CD4-positive, alpha-beta T cell (primary cell): Measurements from ENCODE around the gene DSE. TPM values are rescaled to one million over a fixed set of nuclear protein-coding genes. Genes with fewer than 3 reads are reported as not detected.

Experiments used
- ATAC-seq: fragments of 200-7000 bp; cut with Tn5 transposase; one replicate; pipeline ENCODE4 v1.10.0; 2022; ENCODE audit warnings: mild to moderate bottlenecking; ENCODE audit not compliant: poor library complexity
- CTCF ChIA-PET: fragments of 350-600 bp; sonication (Branson Sonifier 250); formaldehyde crosslinking; loops from one replicate; lab custom pipeline; 2021; ENCODE audit warnings: antibody characterized with exemption, inconsistent platforms; lab: Charles Lee
- POLR2A ChIA-PET: fragments of 350-600 bp; sonication (Branson Sonifier 250); formaldehyde crosslinking; loops from one replicate; lab custom pipeline; 2021; ENCODE audit warnings: antibody characterized with exemption, inconsistent platforms; lab: Charles Lee
- DNase-seq, 14 experiments: peaks; one replicate each; pipeline ENCODE4 v3.0.0-alpha.2; 2013 to 2020; ENCODE audit warnings: mixed read lengths in 2 of 14
- H3K27ac ChIP-seq, 2 donors: one replicate each; pipeline versions ENCODE4 v1.5.1 to v1.7.0; 2013; ENCODE audit warnings: low read length in 2 of 2, low read depth in 1 of 2, mild to moderate bottlenecking in 1 of 2
- H3K27me3 ChIP-seq, 2 experiments: 1 replicate in 1 of 2; 2 replicates in 1 of 2; pipeline versions ENCODE4 v1.6.1 to v1.7.0; 2013; ENCODE audit warnings: low read length in 2 of 2, control low read depth in 1 of 2, mild to moderate bottlenecking in 1 of 2, moderate library complexity in 1 of 2; ENCODE audit not compliant: insufficient read depth in 2 of 2, control insufficient read depth in 1 of 2
- H3K36me3 ChIP-seq: one replicate; pipeline ENCODE4 v1.6.1; 2013; ENCODE audit warnings: low read length, control low read depth; ENCODE audit not compliant: insufficient read depth
- H3K4me1 ChIP-seq: one replicate; pipeline ENCODE4 v1.6.1; 2013; ENCODE audit warnings: low read length, control low read depth; ENCODE audit not compliant: insufficient read depth
- H3K4me3 ChIP-seq: one replicate; pipeline ENCODE4 v1.5.1; 2013; ENCODE audit warnings: mild to moderate bottlenecking, low read length, moderate library complexity
- H3K9me3 ChIP-seq, 2 experiments: 1 replicate in 1 of 2; 2 replicates in 1 of 2; pipeline versions ENCODE4 v1.6.1 to v1.7.0; 2013; ENCODE audit warnings: low read length in 2 of 2, mild to moderate bottlenecking in 2 of 2, control low read depth in 1 of 2, moderate library complexity in 1 of 2; ENCODE audit not compliant: control insufficient read depth in 1 of 2, insufficient read depth in 1 of 2
- H3K27ac Mint-ChIP-seq: one replicate; pipeline ENCODE4 v1.8.0; 2020; ENCODE audit warnings: mixed read lengths
- H3K27me3 Mint-ChIP-seq: one replicate; pipeline ENCODE4 v1.8.0; 2021; ENCODE audit warnings: mixed read lengths
- H3K36me3 Mint-ChIP-seq: one replicate; pipeline ENCODE4 v1.8.0; 2021; ENCODE audit warnings: low read depth, mixed read lengths
- H3K4me1 Mint-ChIP-seq: one replicate; pipeline ENCODE4 v1.8.0; 2021; ENCODE audit warnings: low read depth, mixed read lengths
- H3K4me3 Mint-ChIP-seq: one replicate; pipeline ENCODE4 v1.8.0; 2020; ENCODE audit warnings: mild to moderate bottlenecking, mixed read lengths
- H3K9me3 Mint-ChIP-seq: one replicate; pipeline ENCODE4 v1.8.0; 2020; ENCODE audit warnings: mixed read lengths
- intact Hi-C, 2 experiments: fragments of 100-400 bp; cut with DNase I in 1 of 2; cut with micrococcal nuclease in 1 of 2; formaldehyde crosslinking; loops; one replicate each; pipeline versions ENCODE4 v1.15.1 to v1.9.0; 2023 to 2025; cut with DNase I, micrococcal nuclease
- total RNA-seq, 174 experiments: library from RNA in 2 of 174; stranded (reverse) in 2 of 174; gene quantifications; one replicate each; pipeline ENCODE4 v1.2.3 and lab custom pipeline; 2021 to 2026
- TF ChIP-seq, protein P1 (sequence below): fragments of 200-600 bp; IDR thresholded peaks from one replicate; pipeline ENCODE4 v1.8.0; 2022; ENCODE audit warnings: antibody characterized with exemption, mild to moderate bottlenecking

The DSE gene
- total RNA-seq, 2 experiments from 2014 or later: 7.5 to 8.0 TPM

DNA sequence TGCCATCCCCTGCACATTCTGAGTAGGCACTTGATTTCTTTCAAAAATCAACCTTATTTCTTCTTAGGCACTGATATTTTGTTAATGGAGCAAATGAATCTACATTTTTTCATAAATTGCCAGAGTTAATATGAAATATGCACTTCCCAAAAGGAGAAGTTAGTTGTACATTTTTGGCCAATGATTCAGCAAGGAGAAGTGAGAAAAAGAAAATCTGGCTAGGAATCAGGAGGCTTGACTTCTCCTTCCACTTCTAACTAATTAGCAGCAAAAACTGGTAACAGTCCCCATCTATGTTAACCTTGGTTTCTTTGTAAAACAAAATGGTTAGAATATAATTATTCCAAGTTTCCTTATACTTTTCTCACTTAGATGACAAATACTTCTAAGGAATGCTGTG is 7.0 kb upstream of the DSE start:
- TF ChIP-seq, protein P1, sequence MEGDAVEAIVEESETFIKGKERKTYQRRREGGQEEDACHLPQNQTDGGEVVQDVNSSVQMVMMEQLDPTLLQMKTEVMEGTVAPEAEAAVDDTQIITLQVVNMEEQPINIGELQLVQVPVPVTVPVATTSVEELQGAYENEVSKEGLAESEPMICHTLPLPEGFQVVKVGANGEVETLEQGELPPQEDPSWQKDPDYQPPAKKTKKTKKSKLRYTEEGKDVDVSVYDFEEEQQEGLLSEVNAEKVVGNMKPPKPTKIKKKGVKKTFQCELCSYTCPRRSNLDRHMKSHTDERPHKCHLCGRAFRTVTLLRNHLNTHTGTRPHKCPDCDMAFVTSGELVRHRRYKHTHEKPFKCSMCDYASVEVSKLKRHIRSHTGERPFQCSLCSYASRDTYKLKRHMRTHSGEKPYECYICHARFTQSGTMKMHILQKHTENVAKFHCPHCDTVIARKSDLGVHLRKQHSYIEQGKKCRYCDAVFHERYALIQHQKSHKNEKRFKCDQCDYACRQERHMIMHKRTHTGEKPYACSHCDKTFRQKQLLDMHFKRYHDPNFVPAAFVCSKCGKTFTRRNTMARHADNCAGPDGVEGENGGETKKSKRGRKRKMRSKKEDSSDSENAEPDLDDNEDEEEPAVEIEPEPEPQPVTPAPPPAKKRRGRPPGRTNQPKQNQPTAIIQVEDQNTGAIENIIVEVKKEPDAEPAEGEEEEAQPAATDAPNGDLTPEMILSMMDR: no peak
- Mint-ChIP-seq H3K4me1 (peaks cover 4% of the 10 kb centered on the region), H3K27me3 (no peaks in the 10 kb centered on the region), H3K27ac (no peak overlapping the region), H3K4me3 (no peak overlapping the region), H3K36me3 (no peaks in the 10 kb centered on the region), H3K9me3 (no peaks in the 10 kb centered on the region)
- POLR2A ChIA-PET: no interaction called here
- DNase-seq (peak in 2 of 14 experiments; percentile 18 to 28), ATAC-seq (no peak)
- CTCF ChIA-PET: no interaction called here
- intact Hi-C loops: no loop called here
- no peaks in the 10 kb centered on the region for H3K27me3 ChIP-seq
- H3K27ac ChIP-seq: no peak overlapping the region
- no peaks in the 10 kb centered on the region for H3K4me1 ChIP-seq
- no peaks in the 10 kb centered on the region for H3K36me3 ChIP-seq
- no peaks in the 10 kb centered on the region for H3K9me3 ChIP-seq
- H3K4me3 ChIP-seq: no peak overlapping the region

DNA sequence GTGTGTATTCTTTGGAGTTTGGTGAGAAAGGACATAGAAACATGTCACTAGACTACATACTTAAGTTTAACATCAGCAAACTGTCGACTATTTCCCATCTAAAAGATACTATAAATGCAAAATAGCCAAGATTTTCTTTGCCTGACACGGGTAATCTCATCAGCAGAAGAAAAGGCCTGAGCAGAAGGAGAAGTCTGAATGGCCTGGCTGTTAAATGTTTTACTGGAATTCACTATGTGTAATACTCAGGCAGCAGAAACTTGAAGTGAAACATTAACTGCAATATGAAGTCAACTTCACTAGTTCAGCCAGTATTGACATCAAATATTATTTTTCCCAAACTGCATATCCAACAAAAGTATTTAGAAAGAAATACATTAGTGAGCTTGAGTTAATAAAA is 6.4 kb upstream of the DSE start:
- ATAC-seq (no peak), DNase-seq (no peak)
- no peak overlapping the region for H3K27ac Mint-ChIP-seq
- H3K27me3 Mint-ChIP-seq: no peaks in the 10 kb centered on the region
- H3K36me3 Mint-ChIP-seq: no peaks in the 10 kb centered on the region
- intact Hi-C loops: no loop called here
- Histone ChIP-seq H3K4me3 (no peak overlapping the region), H3K36me3 (no peaks in the 10 kb centered on the region), H3K4me1 (no peaks in the 10 kb centered on the region), H3K27ac (no peak overlapping the region), H3K9me3 (no peaks in the 10 kb centered on the region), H3K27me3 (no peaks in the 10 kb centered on the region)
- H3K9me3 Mint-ChIP-seq: no peaks in the 10 kb centered on the region
- POLR2A ChIA-PET: no interaction called here
- TF ChIP-seq, protein P1: no peak
- peaks cover 5% of the 10 kb centered on the region for H3K4me1 Mint-ChIP-seq
- no peak overlapping the region for H3K4me3 Mint-ChIP-seq
- CTCF ChIA-PET: no interaction called here

DNA sequence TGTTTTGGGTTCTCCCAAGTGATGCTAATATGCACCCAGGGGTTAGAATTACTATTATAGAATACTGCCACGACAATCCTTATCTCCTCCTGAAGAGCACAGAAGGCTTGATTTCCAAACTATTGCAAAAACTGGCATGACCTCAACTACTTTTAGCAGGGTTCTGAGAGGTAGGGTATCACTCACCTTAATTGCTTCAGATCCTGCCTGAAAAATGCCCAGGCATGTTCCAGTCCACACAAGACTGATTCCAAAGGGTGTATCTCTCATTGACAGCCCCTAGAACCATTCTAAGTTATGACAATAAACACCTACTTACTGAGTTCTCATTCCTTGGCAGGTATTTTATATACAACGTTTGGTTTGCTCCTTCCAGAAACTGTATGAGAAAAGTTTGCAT is 5.0 kb upstream of the DSE start:
- intact Hi-C loops: no loop called here

More for the DNA sequence above, 5.0 kb upstream of the DSE start:
- Histone ChIP-seq H3K36me3 (no peaks in the 10 kb centered on the region), H3K4me1 (peaks cover 10% of the 10 kb centered on the region), H3K27ac (no peak overlapping the region), H3K9me3 (no peaks in the 10 kb centered on the region), H3K4me3 (no peak overlapping the region), H3K27me3 (no peaks in the 10 kb centered on the region)
- H3K27me3 Mint-ChIP-seq: no peaks in the 10 kb centered on the region
- no peak for ATAC-seq
- peaks cover 17% of the 10 kb centered on the region for H3K4me1 Mint-ChIP-seq
- no peak overlapping the region for H3K4me3 Mint-ChIP-seq
- no peak overlapping the region for H3K27ac Mint-ChIP-seq
- no peak for DNase-seq
- H3K36me3 Mint-ChIP-seq: no peaks in the 10 kb centered on the region
- ChIA-PET POLR2A (no interaction called here), CTCF (no interaction called here)
- TF ChIP-seq, protein P1: no peak
- H3K9me3 Mint-ChIP-seq: no peaks in the 10 kb centered on the region
